ENCODE results near the gene FERMT1.
A peak's percentile ranks its signal among the peaks of the same experiment; 100 is the strongest.

FERMT1 gene

DNA sequence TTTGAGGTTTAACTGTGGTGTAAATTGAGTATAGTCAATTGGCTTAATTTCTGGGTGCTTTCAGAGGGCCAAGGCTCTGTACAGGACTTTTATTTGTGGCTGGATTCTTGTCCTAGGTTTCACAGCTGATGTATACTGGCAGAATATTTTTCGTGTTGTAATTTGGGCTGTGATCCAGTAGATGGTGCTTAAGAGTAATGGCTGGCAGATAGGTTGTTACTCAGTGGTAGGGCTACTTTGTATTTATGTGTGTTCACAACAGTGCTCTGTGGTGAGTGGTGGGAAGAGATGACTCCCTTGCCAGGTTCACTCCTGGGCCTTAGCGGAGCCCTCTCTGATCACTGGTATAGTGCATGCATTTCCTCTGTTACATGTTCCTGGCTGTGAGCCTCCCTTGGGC, 34.5 kb upstream of the FERMT1 start:
- H3K36me3 ChIP-seq (ENCODE audit: insufficient read depth, insufficient read length, low read length), result no peaks in the 10 kb centered on the region
- peaks cover 19% of the 10 kb centered on the region for H3K9me3 ChIP-seq (ENCODE audit: insufficient read depth, low read length)
- no peak for DNase-seq (ENCODE audit: low read depth, low spot score)
- H3K27me3 ChIP-seq (ENCODE audit: insufficient read depth, insufficient read length), result no peaks in the 10 kb centered on the region
- no peak overlapping the region for H3K4me3 ChIP-seq (ENCODE audit: insufficient read length, low read depth)
- H3K4me1 ChIP-seq (ENCODE audit: insufficient read depth, insufficient read length), result no peaks in the 10 kb centered on the region
- no peak overlapping the region for H3K9ac ChIP-seq (ENCODE audit: insufficient read length, low read depth)
- TF ChIP-seq YY1 (IDR thresholded peaks at IDR 0.05; ENCODE audit: insufficient read depth, insufficient read length), result no peak

DNA sequence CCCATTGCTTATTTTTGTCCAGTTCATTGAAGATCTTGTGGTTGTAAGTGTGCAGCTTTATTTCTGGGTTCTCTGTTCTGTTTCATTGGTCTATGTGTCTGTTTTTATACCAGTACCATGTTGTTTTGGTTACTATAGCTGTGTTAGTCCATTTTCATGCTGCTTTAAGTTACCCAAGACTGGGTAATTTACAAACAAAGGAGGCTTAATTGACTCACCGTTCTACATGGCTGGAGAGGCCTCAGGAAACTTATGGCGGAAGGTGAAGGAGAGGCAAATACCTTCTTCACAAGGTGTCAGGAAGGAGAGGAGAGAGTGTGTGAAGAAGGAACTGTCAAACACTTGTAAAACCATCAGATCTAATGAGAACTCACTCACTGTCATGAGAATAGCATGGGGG, 29.9 kb upstream of the FERMT1 start:
- Histone ChIP-seq H3K4me3 (ENCODE audit: insufficient read length, low read depth) (no peak overlapping the region), H3K36me3 (ENCODE audit: insufficient read depth, insufficient read length, low read length) (no peaks in the 10 kb centered on the region)

DNA sequence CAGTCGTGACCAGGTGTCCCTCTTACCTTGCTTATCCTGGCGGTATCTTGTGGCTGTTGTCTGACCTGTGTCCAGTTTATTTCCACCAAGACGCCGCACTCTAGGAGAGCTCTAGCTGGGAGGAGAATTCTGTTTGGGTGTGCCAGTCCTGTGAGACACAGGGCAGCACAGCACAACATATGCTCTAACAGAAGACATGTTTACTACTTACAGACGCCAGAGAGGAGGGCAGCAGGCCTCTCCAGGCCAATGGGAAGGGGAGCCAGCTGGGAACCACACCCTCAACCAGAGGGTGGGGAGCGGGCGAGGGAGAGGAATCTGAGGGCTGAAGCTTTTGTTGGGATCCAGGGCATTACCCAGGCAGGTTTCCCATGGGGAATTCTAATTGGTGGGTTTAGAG, 25.2 kb upstream of the FERMT1 start:
- DNase-seq (ENCODE audit: low read depth, low spot score), result no peak
- Histone ChIP-seq H3K4me1 (ENCODE audit: insufficient read depth, insufficient read length) (no peaks in the 10 kb centered on the region), H3K4me3 (ENCODE audit: insufficient read length, low read depth) (no peak overlapping the region), H3K9me3 (ENCODE audit: insufficient read depth, low read length) (peaks cover 6% of the 10 kb centered on the region; the same call in 1 of the 2 replicates), H3K9ac (ENCODE audit: insufficient read length, low read depth) (no peak overlapping the region), H3K36me3 (ENCODE audit: insufficient read depth, insufficient read length, low read length) (no peaks in the 10 kb centered on the region), H3K27me3 (ENCODE audit: insufficient read depth, insufficient read length) (no peaks in the 10 kb centered on the region)
- no peak for TF ChIP-seq SUZ12 (IDR thresholded peaks at IDR 0.05; ENCODE audit: extremely low read depth, insufficient read depth, insufficient read length)
- no peak for TF ChIP-seq ZNF274 (IDR thresholded peaks at IDR 0.05; ENCODE audit: low read depth, low read length)
- no peak for TF ChIP-seq YY1 (IDR thresholded peaks at IDR 0.05; ENCODE audit: insufficient read depth, insufficient read length)

More for the DNA sequence above, 29.9 kb upstream of the FERMT1 start:
- H3K9me3 ChIP-seq (ENCODE audit: insufficient read depth, low read length), result peaks cover 25% of the 10 kb centered on the region
- H3K27me3 ChIP-seq (ENCODE audit: insufficient read depth, insufficient read length), result no peaks in the 10 kb centered on the region
- H3K9ac ChIP-seq (ENCODE audit: insufficient read length, low read depth), result no peak overlapping the region
- no peaks in the 10 kb centered on the region for H3K4me1 ChIP-seq (ENCODE audit: insufficient read depth, insufficient read length)
- TF ChIP-seq ZNF274 (IDR thresholded peaks at IDR 0.05; ENCODE audit: low read depth, low read length), result no peak
- TF ChIP-seq YY1 (IDR thresholded peaks at IDR 0.05; ENCODE audit: insufficient read depth, insufficient read length), result no peak
- no peak for TF ChIP-seq SUZ12 (IDR thresholded peaks at IDR 0.05; ENCODE audit: extremely low read depth, insufficient read depth, insufficient read length)
- DNase-seq (ENCODE audit: low read depth, low spot score), result no peak

DNA sequence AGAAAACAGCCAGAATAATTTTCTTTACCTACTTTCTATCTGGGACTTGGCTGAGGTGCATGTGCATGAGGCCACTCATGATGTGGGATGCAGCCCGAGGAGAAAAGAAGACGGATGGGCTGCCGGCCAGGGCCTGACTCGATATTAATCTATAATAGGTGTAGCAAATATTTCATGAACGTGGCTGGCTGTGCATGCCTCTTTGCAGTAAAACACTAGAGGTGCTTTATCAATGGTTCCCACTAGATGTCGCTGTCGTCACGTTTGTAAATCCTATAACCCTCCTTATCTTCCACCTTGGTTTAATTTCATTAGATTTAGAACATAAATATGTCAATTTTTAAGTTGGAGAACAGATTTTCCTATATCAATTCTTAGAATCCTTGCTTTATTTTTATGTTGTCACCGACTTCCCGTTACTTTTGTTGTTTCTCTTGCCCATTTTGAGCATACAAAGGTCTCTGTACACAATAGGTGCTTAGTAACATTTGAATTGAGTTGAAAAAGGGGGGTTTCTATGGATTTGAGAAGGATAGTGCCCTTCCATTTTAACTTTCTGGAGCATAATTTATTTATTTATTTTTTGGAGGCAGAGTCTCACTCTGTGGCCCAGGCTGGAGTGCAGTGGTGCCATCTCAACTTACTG, 19.6 kb upstream of the FERMT1 start:
- H3K4me3 ChIP-seq (ENCODE audit: insufficient read length, low read depth), result no peak overlapping the region

DNA sequence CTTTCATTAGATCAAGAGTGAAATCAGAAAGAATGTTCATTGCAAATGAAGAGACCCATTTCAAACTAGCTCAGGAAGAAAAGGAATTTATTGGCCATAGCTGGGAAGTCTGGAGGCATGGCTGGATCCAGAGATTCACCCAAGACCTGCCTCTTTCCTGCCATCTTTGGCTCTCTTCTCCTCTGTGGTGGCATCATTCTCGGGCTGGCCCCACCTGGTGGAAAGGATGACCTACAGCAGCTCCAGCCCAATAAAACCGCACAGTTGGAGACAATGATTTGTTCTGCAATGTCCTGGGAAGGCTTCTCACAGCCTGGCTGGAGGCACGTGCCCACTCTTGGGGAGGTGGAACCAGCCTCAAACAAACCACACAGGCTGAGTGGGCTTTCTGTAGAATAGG, 18.1 kb upstream of the FERMT1 start:
- Histone ChIP-seq H3K9me3 (ENCODE audit: insufficient read depth, low read length) (no peaks in the 10 kb centered on the region; the same call in 1 of the 2 replicates), H3K36me3 (ENCODE audit: insufficient read depth, insufficient read length, low read length) (no peaks in the 10 kb centered on the region), H3K4me1 (ENCODE audit: insufficient read depth, insufficient read length) (no peaks in the 10 kb centered on the region), H3K27me3 (ENCODE audit: insufficient read depth, insufficient read length) (no peaks in the 10 kb centered on the region), H3K4me3 (ENCODE audit: insufficient read length, low read depth) (no peak overlapping the region), H3K9ac (ENCODE audit: insufficient read length, low read depth) (no peak overlapping the region)
- TF ChIP-seq SUZ12 (IDR thresholded peaks at IDR 0.05; ENCODE audit: extremely low read depth, insufficient read depth, insufficient read length) (no peak), YY1 (IDR thresholded peaks at IDR 0.05; ENCODE audit: insufficient read depth, insufficient read length) (no peak), ZNF274 (IDR thresholded peaks at IDR 0.05; ENCODE audit: low read depth, low read length) (no peak)
- no peak for DNase-seq (ENCODE audit: low read depth, low spot score)

More for the DNA sequence above, 19.6 kb upstream of the FERMT1 start:
- no peaks in the 10 kb centered on the region; the same call in 1 of the 2 replicates for H3K9me3 ChIP-seq (ENCODE audit: insufficient read depth, low read length)
- no peaks in the 10 kb centered on the region for H3K27me3 ChIP-seq (ENCODE audit: insufficient read depth, insufficient read length)
- no peaks in the 10 kb centered on the region for H3K4me1 ChIP-seq (ENCODE audit: insufficient read depth, insufficient read length)
- TF ChIP-seq ZNF274 (IDR thresholded peaks at IDR 0.05; ENCODE audit: low read depth, low read length) (no peak), SUZ12 (IDR thresholded peaks at IDR 0.05; ENCODE audit: extremely low read depth, insufficient read depth, insufficient read length) (no peak), YY1 (IDR thresholded peaks at IDR 0.05; ENCODE audit: insufficient read depth, insufficient read length) (no peak)
- peak; percentile 58 for DNase-seq (ENCODE audit: low read depth, low spot score)
- no peaks in the 10 kb centered on the region for H3K36me3 ChIP-seq (ENCODE audit: insufficient read depth, insufficient read length, low read length)
- no peak overlapping the region for H3K9ac ChIP-seq (ENCODE audit: insufficient read length, low read depth)

DNA sequence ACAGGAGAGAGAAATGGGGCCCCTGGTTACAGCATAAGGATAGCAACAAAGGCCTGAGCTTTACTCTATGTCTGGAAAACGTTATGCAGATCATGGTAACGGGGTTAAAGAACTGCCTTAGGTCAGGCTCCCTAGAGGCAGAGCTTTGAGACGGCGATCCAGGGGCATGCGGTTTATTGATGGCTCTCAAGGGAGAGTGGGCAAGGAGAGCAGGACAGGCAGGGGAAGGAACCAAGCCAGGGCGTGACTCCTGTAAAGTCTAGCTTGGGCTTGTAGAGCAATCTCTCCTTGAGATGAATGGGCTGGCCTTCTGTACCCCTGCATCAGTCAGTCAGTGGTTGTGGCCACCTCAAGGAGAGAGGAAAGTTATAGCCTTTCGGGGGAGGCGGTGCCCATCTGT, 12.5 kb upstream of the FERMT1 start:
- Histone ChIP-seq H3K27me3 (ENCODE audit: insufficient read depth, insufficient read length) (no peaks in the 10 kb centered on the region), H3K9me3 (ENCODE audit: insufficient read depth, low read length) (no peaks in the 10 kb centered on the region), H3K9ac (ENCODE audit: insufficient read length, low read depth) (no peak overlapping the region), H3K36me3 (ENCODE audit: insufficient read depth, insufficient read length, low read length) (no peaks in the 10 kb centered on the region), H3K4me1 (ENCODE audit: insufficient read depth, insufficient read length) (no peaks in the 10 kb centered on the region), H3K4me3 (ENCODE audit: insufficient read length, low read depth) (no peak overlapping the region)
- TF ChIP-seq ZNF274 (IDR thresholded peaks at IDR 0.05; ENCODE audit: low read depth, low read length), result no peak
- no peak for TF ChIP-seq SUZ12 (IDR thresholded peaks at IDR 0.05; ENCODE audit: extremely low read depth, insufficient read depth, insufficient read length)
- TF ChIP-seq YY1 (IDR thresholded peaks at IDR 0.05; ENCODE audit: insufficient read depth, insufficient read length), result no peak
- no peak for DNase-seq (ENCODE audit: low read depth, low spot score)

DNA sequence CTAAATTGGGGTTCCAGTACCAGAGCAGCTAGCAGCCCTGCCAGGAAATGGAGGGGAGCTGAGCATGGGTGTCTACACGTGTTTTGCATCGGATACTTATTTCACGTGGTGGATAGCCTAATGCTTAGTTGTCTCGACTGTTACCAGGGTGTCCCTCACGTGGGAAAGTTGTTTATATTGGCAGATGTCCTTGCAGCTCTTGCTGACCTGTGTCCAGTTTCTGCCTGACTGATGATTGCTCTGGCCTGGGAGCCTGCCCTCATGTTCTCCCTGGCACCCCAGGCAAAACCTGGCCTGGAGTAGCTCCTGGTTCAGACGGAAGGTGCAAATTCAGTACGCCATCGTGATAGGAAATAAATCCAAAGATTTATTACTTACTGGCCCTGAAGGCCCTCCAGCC, 11.8 kb upstream of the FERMT1 start:
- Histone ChIP-seq H3K36me3 (ENCODE audit: insufficient read depth, insufficient read length, low read length) (no peaks in the 10 kb centered on the region), H3K4me1 (ENCODE audit: insufficient read depth, insufficient read length) (no peaks in the 10 kb centered on the region), H3K9me3 (ENCODE audit: insufficient read depth, low read length) (no peaks in the 10 kb centered on the region), H3K27me3 (ENCODE audit: insufficient read depth, insufficient read length) (no peaks in the 10 kb centered on the region), H3K9ac (ENCODE audit: insufficient read length, low read depth) (no peak overlapping the region), H3K4me3 (ENCODE audit: insufficient read length, low read depth) (no peak overlapping the region)
- no peak for DNase-seq (ENCODE audit: low read depth, low spot score)
- TF ChIP-seq ZNF274 (IDR thresholded peaks at IDR 0.05; ENCODE audit: low read depth, low read length) (no peak), SUZ12 (IDR thresholded peaks at IDR 0.05; ENCODE audit: extremely low read depth, insufficient read depth, insufficient read length) (no peak), YY1 (IDR thresholded peaks at IDR 0.05; ENCODE audit: insufficient read depth, insufficient read length) (no peak)
